H9 (cell line): ENCODE data around the gene DBR1. TPM values are rescaled to one million over a fixed set of nuclear protein-coding genes. Genes with fewer than 3 reads are reported as not detected.

Experiments used
- DNase-seq: peaks from one replicate; pipeline ENCODE4 v3.0.0-alpha.2; 2017
- H2AFZ ChIP-seq: one replicate; pipeline ENCODE4 v1.6.1; 2013; ENCODE audit warnings: mild to moderate bottlenecking, low read length, control low read depth, moderate library complexity
- H2AK5ac ChIP-seq: 2 replicates; pipeline ENCODE4 v1.6.1; 2013; ENCODE audit warnings: low read length, control low read depth, mixed read lengths; ENCODE audit not compliant: insufficient read length
- H2BK120ac ChIP-seq: one replicate; pipeline ENCODE4 v1.6.1; 2013; ENCODE audit warnings: low read depth, mild to moderate bottlenecking, low read length, control low read depth, inconsistent platforms; ENCODE audit not compliant: poor library complexity, severe bottlenecking
- H2BK12ac ChIP-seq: 2 replicates; pipeline ENCODE4 v1.6.1; 2013; ENCODE audit warnings: low read length, control low read depth, mixed read lengths, low read depth; ENCODE audit not compliant: insufficient read length
- H2BK15ac ChIP-seq: 2 replicates; pipeline ENCODE4 v1.6.1; 2013; ENCODE audit warnings: low read depth, low read length, control low read depth
- H2BK20ac ChIP-seq: one replicate; pipeline ENCODE4 v1.6.1; 2013; ENCODE audit warnings: low read depth, mild to moderate bottlenecking, low read length, control low read depth, inconsistent platforms; ENCODE audit not compliant: poor library complexity, severe bottlenecking
- H2BK5ac ChIP-seq: 2 replicates; pipeline ENCODE4 v1.6.1; 2013; ENCODE audit warnings: low read length, control low read depth, mixed read lengths; ENCODE audit not compliant: insufficient read length
- H3K14ac ChIP-seq: 2 replicates; pipeline ENCODE4 v1.6.1; 2013; ENCODE audit warnings: low read length, control low read depth; ENCODE audit not compliant: insufficient read depth
- H3K18ac ChIP-seq: 2 replicates; pipeline ENCODE4 v1.6.1; 2013; ENCODE audit warnings: low read depth, mild to moderate bottlenecking, mixed read lengths, low read length, control low read depth; ENCODE audit not compliant: insufficient read length
- H3K23ac ChIP-seq: 2 replicates; pipeline ENCODE4 v1.6.1; 2013; ENCODE audit warnings: low read length, control low read depth, mixed read lengths, low read depth; ENCODE audit not compliant: insufficient read length
- H3K23me2 ChIP-seq: 2 replicates; pipeline ENCODE4 v1.6.1; 2013; ENCODE audit warnings: low read depth, mild to moderate bottlenecking, mixed read lengths, low read length, control low read depth; ENCODE audit not compliant: insufficient read length, poor library complexity, severe bottlenecking
- H3K27ac ChIP-seq: 2 replicates; pipeline ENCODE4 v1.5.1; 2013; ENCODE audit warnings: low read length, control low read depth, mixed read lengths, low read depth; ENCODE audit not compliant: insufficient read length
- H3K27me3 ChIP-seq: 2 replicates; pipeline ENCODE4 v1.6.1; 2013; ENCODE audit warnings: low read length, control low read depth, inconsistent platforms; ENCODE audit not compliant: insufficient read depth
- H3K4ac ChIP-seq: 2 replicates; pipeline ENCODE4 v1.6.1; 2013; ENCODE audit warnings: low read depth, mild to moderate bottlenecking, control low read depth, inconsistent platforms, low read length, moderate library complexity
- H3K4me1 ChIP-seq: 2 replicates; pipeline ENCODE4 v1.6.1; 2013; ENCODE audit warnings: low read length, control low read depth, inconsistent platforms; ENCODE audit not compliant: insufficient read depth
- H3K4me2 ChIP-seq: 2 replicates; pipeline ENCODE4 v1.6.1; 2013; ENCODE audit warnings: low read length, control low read depth, mixed read lengths; ENCODE audit not compliant: insufficient read length, insufficient read depth
- H3K56ac ChIP-seq: 2 replicates; pipeline ENCODE4 v1.6.1; 2013; ENCODE audit warnings: low read depth, mild to moderate bottlenecking, mixed read lengths, low read length, control low read depth; ENCODE audit not compliant: insufficient read length
- H3K79me1 ChIP-seq: 2 replicates; pipeline ENCODE4 v1.6.1; 2013; ENCODE audit warnings: low read depth, mild to moderate bottlenecking, moderate library complexity, low read length, control low read depth, inconsistent platforms; ENCODE audit not compliant: insufficient read depth, poor library complexity, severe bottlenecking
- H3K79me2 ChIP-seq: 2 replicates; pipeline ENCODE4 v1.6.1; 2013; ENCODE audit warnings: low read length, control low read depth, inconsistent platforms; ENCODE audit not compliant: insufficient read depth
- H3K9ac ChIP-seq: 2 replicates; pipeline ENCODE4 v1.6.1; 2013; ENCODE audit warnings: low read length, control low read depth, mixed read lengths; ENCODE audit not compliant: insufficient read length; ENCODE audit errors: extremely low read depth
- H3K9me3 ChIP-seq: one replicate; pipeline ENCODE4 v1.6.1; 2013; ENCODE audit warnings: low read depth, low read length, inconsistent platforms; ENCODE audit not compliant: control insufficient read depth
- H3T11ph ChIP-seq: one replicate; pipeline ENCODE4 v1.6.1; 2013; ENCODE audit warnings: mild to moderate bottlenecking, low read length, control low read depth, inconsistent platforms
- H4K20me1 ChIP-seq: one replicate; pipeline ENCODE4 v1.6.1; 2013; ENCODE audit not compliant: control insufficient read depth, insufficient read length, insufficient read depth
- H4K5ac ChIP-seq: 2 replicates; pipeline ENCODE4 v1.6.1; 2013; ENCODE audit warnings: low read depth, mild to moderate bottlenecking, mixed read lengths, low read length, control low read depth; ENCODE audit not compliant: insufficient read length
- H4K8ac ChIP-seq: replicated peaks from 2 replicates; pipeline ENCODE4 v1.6.1; 2013; ENCODE audit warnings: low read length, control low read depth, mixed read lengths, low read depth; ENCODE audit not compliant: insufficient read length
- H4K91ac ChIP-seq: 2 replicates; pipeline ENCODE4 v1.6.1; 2013; ENCODE audit warnings: low read depth, mild to moderate bottlenecking, moderate library complexity, mixed read lengths, low read length, control low read depth; ENCODE audit not compliant: insufficient read length
- H3K27ac Mint-ChIP-seq, 3 experiments: 2 replicates in 2 of 3; 3 replicates in 1 of 3; pipeline ENCODE4 v1.8.0; 2020 to 2021; ENCODE audit warnings: mixed read lengths in 3 of 3, mild to moderate bottlenecking in 1 of 3, moderate library complexity in 1 of 3
- H3K27me3 Mint-ChIP-seq: 2 replicates; pipeline ENCODE4 v1.8.0; 2021; ENCODE audit warnings: low read depth, mild to moderate bottlenecking, moderate library complexity, mixed read lengths
- H3K36me3 Mint-ChIP-seq, 3 experiments: 2 replicates in 2 of 3; 3 replicates in 1 of 3; pipeline ENCODE4 v1.8.0; 2020 to 2021; ENCODE audit warnings: low read depth in 3 of 3, mixed read lengths in 3 of 3; ENCODE audit not compliant: insufficient read depth in 1 of 3
- H3K4me1 Mint-ChIP-seq, 2 experiments: 2 replicates each; pipeline ENCODE4 v1.8.0; 2020; ENCODE audit warnings: mixed read lengths in 2 of 2
- H3K4me3 Mint-ChIP-seq, 2 experiments: 2 replicates in 1 of 2; 3 replicates in 1 of 2; pipeline ENCODE4 v1.8.0; 2020 to 2021; ENCODE audit warnings: mild to moderate bottlenecking in 2 of 2, mixed read lengths in 2 of 2, moderate library complexity in 1 of 2
- H3K9me3 Mint-ChIP-seq, 2 experiments: 2 replicates in 1 of 2; 3 replicates in 1 of 2; pipeline ENCODE4 v1.8.0; 2020; ENCODE audit warnings: mild to moderate bottlenecking in 2 of 2, mixed read lengths in 2 of 2, moderate library complexity in 1 of 2
- WGBS: extraction: QIAGEN DNeasy Blood & Tissue Kit; methylation state at CpG from one replicate; pipeline ENCODE4 v1.1.7; 2013; ENCODE audit warnings: missing lambda C conversion rate, low lambda C conversion rate, mixed read lengths; ENCODE audit not compliant: insufficient read length; ENCODE audit errors: extremely low coverage; 5-methylcytosine and 5-hydroxymethylcytosine counted together
- total RNA-seq: library from RNA; stranded (reverse); gene quantifications from 2 replicates; pipeline ENCODE4 v1.2.1, GENCODE V29; 2021
- TF ChIP-seq, protein P1 (sequence below): fragments of 200-600 bp; sonication (generic); conservative IDR thresholded peaks from 3 replicates; pipeline ENCODE4 v1.8.0; 2021; ENCODE audit warnings: antibody characterized with exemption, mild to moderate bottlenecking

Gene DBR1
- total RNA-seq, 1 experiment from 2014 or later, result 21.6 TPM

DNA sequence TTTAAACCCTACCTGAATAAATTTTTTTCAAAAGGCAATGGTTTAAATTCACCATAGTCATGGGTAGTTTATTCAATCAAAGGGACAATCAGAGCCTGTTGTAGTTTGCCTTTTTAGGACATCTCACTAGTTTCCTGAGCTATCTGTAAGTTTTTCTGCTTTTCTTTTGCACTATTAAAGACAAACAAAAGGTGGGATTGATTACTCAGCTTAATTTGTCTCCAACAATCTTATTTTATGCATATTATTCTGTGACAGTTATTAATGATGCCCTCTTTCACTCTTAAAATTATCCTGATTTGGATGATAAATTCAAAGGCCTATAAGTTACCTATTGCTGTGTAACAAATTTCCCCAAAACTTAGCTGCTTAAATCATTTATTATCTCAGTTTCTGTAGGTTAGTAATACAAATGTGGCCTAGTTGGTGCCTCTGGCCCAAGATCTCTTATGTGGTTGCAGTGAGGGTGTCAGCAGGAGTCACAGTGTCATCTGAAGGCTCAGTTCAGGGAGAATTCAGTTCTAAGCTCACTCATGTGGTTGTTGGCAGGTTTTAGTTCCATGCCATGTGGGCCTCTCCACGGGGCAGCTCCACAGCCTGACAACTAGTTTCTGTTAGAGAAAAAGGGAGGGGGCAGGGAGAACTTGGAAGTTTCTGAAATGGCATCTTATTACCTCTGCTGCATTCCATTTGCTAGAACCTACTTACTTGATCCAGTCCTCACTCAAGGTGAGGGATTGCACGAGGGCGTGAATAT lies 28.4 kb upstream of the DBR1 start:
- H3T11ph ChIP-seq, result no peak overlapping the region
- TF ChIP-seq, protein P1, sequence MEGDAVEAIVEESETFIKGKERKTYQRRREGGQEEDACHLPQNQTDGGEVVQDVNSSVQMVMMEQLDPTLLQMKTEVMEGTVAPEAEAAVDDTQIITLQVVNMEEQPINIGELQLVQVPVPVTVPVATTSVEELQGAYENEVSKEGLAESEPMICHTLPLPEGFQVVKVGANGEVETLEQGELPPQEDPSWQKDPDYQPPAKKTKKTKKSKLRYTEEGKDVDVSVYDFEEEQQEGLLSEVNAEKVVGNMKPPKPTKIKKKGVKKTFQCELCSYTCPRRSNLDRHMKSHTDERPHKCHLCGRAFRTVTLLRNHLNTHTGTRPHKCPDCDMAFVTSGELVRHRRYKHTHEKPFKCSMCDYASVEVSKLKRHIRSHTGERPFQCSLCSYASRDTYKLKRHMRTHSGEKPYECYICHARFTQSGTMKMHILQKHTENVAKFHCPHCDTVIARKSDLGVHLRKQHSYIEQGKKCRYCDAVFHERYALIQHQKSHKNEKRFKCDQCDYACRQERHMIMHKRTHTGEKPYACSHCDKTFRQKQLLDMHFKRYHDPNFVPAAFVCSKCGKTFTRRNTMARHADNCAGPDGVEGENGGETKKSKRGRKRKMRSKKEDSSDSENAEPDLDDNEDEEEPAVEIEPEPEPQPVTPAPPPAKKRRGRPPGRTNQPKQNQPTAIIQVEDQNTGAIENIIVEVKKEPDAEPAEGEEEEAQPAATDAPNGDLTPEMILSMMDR, result no peak
- H3K18ac ChIP-seq, result no peak overlapping the region
- H2AK5ac ChIP-seq, result no peak overlapping the region
- H3K27ac ChIP-seq, result no peak overlapping the region
- H4K5ac ChIP-seq, result no peak overlapping the region
- no peaks in the 10 kb centered on the region for H4K20me1 ChIP-seq
- H4K8ac ChIP-seq, result no peak overlapping the region
- no peak overlapping the region for H2BK12ac ChIP-seq
- H3K27me3 Mint-ChIP-seq, result no peaks in the 10 kb centered on the region
- peaks cover 5 to 13% (median 6%) of the 10 kb centered on the region in 3 experiments for H3K36me3 Mint-ChIP-seq
- H2BK120ac ChIP-seq, result no peak overlapping the region
- H2BK20ac ChIP-seq, result no peak overlapping the region
- H3K4me3 Mint-ChIP-seq, result no peak overlapping the region
- no peaks in the 10 kb centered on the region; a peak in 1 of 5 replicates for H3K9me3 Mint-ChIP-seq
- no CpG with 5 or more reads among the region's 3 CpGs for WGBS
- peaks cover 17% of the 10 kb centered on the region; the same call in 1 of the 2 replicates for H3K79me2 ChIP-seq
- no peak for DNase-seq
- no peak overlapping the region for H3K9ac ChIP-seq
- H3K4me1 ChIP-seq, result no peaks in the 10 kb centered on the region
- no peaks in the 10 kb centered on the region for H3K27me3 ChIP-seq
- H2BK15ac ChIP-seq, result no peak overlapping the region
- H3K9me3 ChIP-seq, result no peaks in the 10 kb centered on the region
- H3K56ac ChIP-seq, result no peak overlapping the region
- H2BK5ac ChIP-seq, result no peak overlapping the region
- H3K23ac ChIP-seq, result no peak overlapping the region
- no peak overlapping the region for H3K4ac ChIP-seq
- H3K4me2 ChIP-seq, result no peak overlapping the region
- peaks cover 19 to 21% of the 10 kb centered on the region in 2 experiments for H3K4me1 Mint-ChIP-seq
- no peak overlapping the region for H4K91ac ChIP-seq
- peaks cover 3% of the 10 kb centered on the region for H3K79me1 ChIP-seq
- H3K27ac Mint-ChIP-seq, result peak overlapping the region in 2 of 3 experiments; percentile 74 to 82; a peak in 4 of 7 replicates
- no peak overlapping the region for H3K14ac ChIP-seq
- no peak overlapping the region for H2AFZ ChIP-seq
- no peaks in the 10 kb centered on the region for H3K23me2 ChIP-seq
